Smooth muscle cell (in vitro differentiated cells): ENCODE data around the gene TSPAN4. TPM values are rescaled to one million over a fixed set of nuclear protein-coding genes. Genes with fewer than 3 reads are reported as not detected.
A peak's percentile ranks its signal among the peaks of the same experiment; 100 is the strongest.

Experiments used
- DNase-seq: peaks from one replicate; lab custom pipeline; 2025; ENCODE audit not compliant: unreplicated experiment; lab: John Stamatoyannopoulos, UW
- H2AFZ ChIP-seq: fragments of 200-600 bp; sonication (generic); 2 replicates; pipeline ENCODE4 v1.6.0; 2016; ENCODE audit warnings: antibody characterized with exemption, low read depth, mild to moderate bottlenecking
- H3F3A ChIP-seq: fragments of 200-600 bp; sonication (generic); 2 replicates; pipeline ENCODE4 v1.6.0; 2017; ENCODE audit warnings: antibody characterized with exemption, low read depth
- H3K27ac ChIP-seq: fragments of 200-600 bp; sonication (generic); 2 replicates; pipeline ENCODE4 v1.5.1; 2016; ENCODE audit warnings: low read depth, mild to moderate bottlenecking
- H3K27me3 ChIP-seq: fragments of 200-600 bp; sonication (generic); 2 replicates; pipeline ENCODE4 v1.6.1; 2016; ENCODE audit warnings: low read depth, mild to moderate bottlenecking
- H3K36me3 ChIP-seq: fragments of 200-600 bp; sonication (generic); 2 replicates; pipeline ENCODE4 v1.5.1; 2016; ENCODE audit warnings: low read depth
- H3K4me1 ChIP-seq: fragments of 200-600 bp; sonication (generic); 2 replicates; pipeline ENCODE4 v1.5.1; 2016; ENCODE audit warnings: low read depth
- H3K4me2 ChIP-seq: fragments of 200-600 bp; sonication (generic); 2 replicates; pipeline ENCODE4 v1.6.0; 2016; ENCODE audit warnings: mild to moderate bottlenecking
- H3K4me3 ChIP-seq: fragments of 200-600 bp; sonication (generic); 2 replicates; pipeline ENCODE4 v1.5.1; 2016; ENCODE audit warnings: mild to moderate bottlenecking
- H3K79me2 ChIP-seq: fragments of 200-600 bp; sonication (generic); 2 replicates; pipeline ENCODE4 v1.6.0; 2016; ENCODE audit warnings: low read depth, mild to moderate bottlenecking
- H3K9ac ChIP-seq: fragments of 200-600 bp; sonication (generic); 2 replicates; pipeline ENCODE4 v1.6.0; 2016; ENCODE audit warnings: low read depth
- H3K9me3 ChIP-seq: fragments of 200-600 bp; sonication (generic); replicated peaks from 2 replicates; pipeline ENCODE4 v1.5.1; 2016; ENCODE audit warnings: low read depth
- H4K20me1 ChIP-seq: fragments of 200-600 bp; sonication (generic); 2 replicates; pipeline ENCODE4 v1.6.0; 2016; ENCODE audit warnings: low read depth
- CTCF ChIP-seq: fragments of 200-600 bp; sonication (generic); IDR thresholded peaks from 2 replicates; pipeline ENCODE4 v1.5.1; 2017; ENCODE audit warnings: borderline replicate concordance, mild to moderate bottlenecking, antibody characterized with exemption; ENCODE audit not compliant: insufficient read depth, poor library complexity, severe bottlenecking
- WGBS: methylation state at CpG from one replicate; pipeline ENCODE4 v1.1.7; 2016; ENCODE audit warnings: low lambda C conversion rate; 5-methylcytosine and 5-hydroxymethylcytosine counted together
- polyA plus RNA-seq: library from polyadenylated mRNA; unstranded; fragments of >200 nt; fragmentation: Nextera tagmentation; extraction: Ambion mirVana; gene quantifications from 2 replicates; pipeline ENCODE4 v1.2.1, GENCODE V29; 2016
- total RNA-seq: library from RNA; depleted of rRNA; stranded (reverse); fragments of >200 nt; gene quantifications from 2 replicates; pipeline ENCODE4 v1.2.3, GENCODE V29; 2014

TSPAN4 gene
- total and polyA plus RNA-seq, 2 experiments from 2014 or later, result 68.2 to 179 TPM

- no peaks in the 10 kb centered on the region for H3K36me3 ChIP-seq
- no peaks in the 10 kb centered on the region for H3K27me3 ChIP-seq
- H3K4me2 ChIP-seq, result no peak overlapping the region
- no peaks in the 10 kb centered on the region for H3K9me3 ChIP-seq
- no peaks in the 10 kb centered on the region for H3K4me1 ChIP-seq
- peaks cover 3% of the 10 kb centered on the region for H4K20me1 ChIP-seq
- no peaks in the 10 kb centered on the region for H3K79me2 ChIP-seq
- no peak for DNase-seq
- no peaks in the 10 kb centered on the region for H3F3A ChIP-seq
- no peak overlapping the region for H2AFZ ChIP-seq
- WGBS, result 94% methylated on average over 19 of the region's 26 CpGs
- no peak overlapping the region for H3K4me3 ChIP-seq
- no peak overlapping the region for H3K9ac ChIP-seq
- H3K27ac ChIP-seq, result no peak overlapping the region
- TF ChIP-seq CTCF, result no peak
Observed at GRCh38 chr11:895331-896110, 52.9 kb downstream of the TSPAN4 start.

- H3K36me3 ChIP-seq, result no peaks in the 10 kb centered on the region
- no peaks in the 10 kb centered on the region for H3K9me3 ChIP-seq
- no peak overlapping the region for H3K9ac ChIP-seq
- no peak overlapping the region for H3K27ac ChIP-seq
- H4K20me1 ChIP-seq, result no peaks in the 10 kb centered on the region
- H3K4me2 ChIP-seq, result no peak overlapping the region
- no peaks in the 10 kb centered on the region for H3K27me3 ChIP-seq
- no peaks in the 10 kb centered on the region for H3K79me2 ChIP-seq
- H3K4me1 ChIP-seq, result no peaks in the 10 kb centered on the region
- DNase-seq, result no peak
- no peak overlapping the region for H2AFZ ChIP-seq
- 96% methylated on average over 14 of the region's 17 CpGs for WGBS
- H3F3A ChIP-seq, result no peaks in the 10 kb centered on the region
- no peak for TF ChIP-seq CTCF
- no peak overlapping the region for H3K4me3 ChIP-seq
Observed at GRCh38 chr11:897253-898142, 54.8 kb downstream of the TSPAN4 start.

GRCh38 chr11:898143-898511 is 55.5 kb downstream of the TSPAN4 start:
- Histone ChIP-seq H3K4me2 (no peak overlapping the region), H3K27ac (no peak overlapping the region), H3K79me2 (no peaks in the 10 kb centered on the region), H3K27me3 (no peaks in the 10 kb centered on the region), H3K4me3 (no peak overlapping the region), H3F3A (no peaks in the 10 kb centered on the region), H3K9me3 (no peaks in the 10 kb centered on the region), H3K36me3 (no peaks in the 10 kb centered on the region), H2AFZ (no peak overlapping the region), H3K4me1 (no peaks in the 10 kb centered on the region), H4K20me1 (no peaks in the 10 kb centered on the region), H3K9ac (no peak overlapping the region)
- DNase-seq, result no peak
- WGBS, result 87% methylated on average over 10 of the region's 10 CpGs
- TF ChIP-seq CTCF, result peak; percentile 12
